Smooth muscle cell (in vitro differentiated cells): Measurements from ENCODE around the gene FOXC2. TPM values are rescaled to one million over a fixed set of nuclear protein-coding genes. Genes with fewer than 3 reads are reported as not detected.

Experiments
- DNase-seq: peaks from one replicate; lab custom pipeline; 2025; ENCODE audit not compliant: unreplicated experiment; lab: John Stamatoyannopoulos, UW
- H2AFZ ChIP-seq: fragments of 200-600 bp; sonication (generic); 2 replicates; pipeline ENCODE4 v1.6.0; 2016; ENCODE audit warnings: antibody characterized with exemption, low read depth, mild to moderate bottlenecking
- H3F3A ChIP-seq: fragments of 200-600 bp; sonication (generic); 2 replicates; pipeline ENCODE4 v1.6.0; 2017; ENCODE audit warnings: antibody characterized with exemption, low read depth
- H3K27ac ChIP-seq: fragments of 200-600 bp; sonication (generic); 2 replicates; pipeline ENCODE4 v1.5.1; 2016; ENCODE audit warnings: low read depth, mild to moderate bottlenecking
- H3K27me3 ChIP-seq: fragments of 200-600 bp; sonication (generic); 2 replicates; pipeline ENCODE4 v1.6.1; 2016; ENCODE audit warnings: low read depth, mild to moderate bottlenecking
- H3K36me3 ChIP-seq: fragments of 200-600 bp; sonication (generic); 2 replicates; pipeline ENCODE4 v1.5.1; 2016; ENCODE audit warnings: low read depth
- H3K4me1 ChIP-seq: fragments of 200-600 bp; sonication (generic); 2 replicates; pipeline ENCODE4 v1.5.1; 2016; ENCODE audit warnings: low read depth
- H3K4me2 ChIP-seq: fragments of 200-600 bp; sonication (generic); 2 replicates; pipeline ENCODE4 v1.6.0; 2016; ENCODE audit warnings: mild to moderate bottlenecking
- H3K4me3 ChIP-seq: fragments of 200-600 bp; sonication (generic); 2 replicates; pipeline ENCODE4 v1.5.1; 2016; ENCODE audit warnings: mild to moderate bottlenecking
- H3K79me2 ChIP-seq: fragments of 200-600 bp; sonication (generic); 2 replicates; pipeline ENCODE4 v1.6.0; 2016; ENCODE audit warnings: low read depth, mild to moderate bottlenecking
- H3K9ac ChIP-seq: fragments of 200-600 bp; sonication (generic); 2 replicates; pipeline ENCODE4 v1.6.0; 2016; ENCODE audit warnings: low read depth
- H3K9me3 ChIP-seq: fragments of 200-600 bp; sonication (generic); replicated peaks from 2 replicates; pipeline ENCODE4 v1.5.1; 2016; ENCODE audit warnings: low read depth
- H4K20me1 ChIP-seq: fragments of 200-600 bp; sonication (generic); 2 replicates; pipeline ENCODE4 v1.6.0; 2016; ENCODE audit warnings: low read depth
- WGBS: methylation state at CpG from one replicate; pipeline ENCODE4 v1.1.7; 2016; ENCODE audit warnings: low lambda C conversion rate; 5-methylcytosine and 5-hydroxymethylcytosine counted together
- polyA plus RNA-seq: library from polyadenylated mRNA; unstranded; fragments of >200 nt; fragmentation: Nextera tagmentation; extraction: Ambion mirVana; gene quantifications from 2 replicates; pipeline ENCODE4 v1.2.1, GENCODE V29; 2016
- total RNA-seq: library from RNA; depleted of rRNA; stranded (reverse); fragments of >200 nt; gene quantifications from 2 replicates; pipeline ENCODE4 v1.2.3, GENCODE V29; 2014
- TF ChIP-seq, protein P1 (sequence below): fragments of 200-600 bp; sonication (generic); IDR thresholded peaks from 2 replicates; pipeline ENCODE4 v1.5.1; 2017; ENCODE audit warnings: borderline replicate concordance, mild to moderate bottlenecking, antibody characterized with exemption; ENCODE audit not compliant: insufficient read depth, poor library complexity, severe bottlenecking

Gene FOXC2
- total and polyA plus RNA-seq, 2 experiments from 2014 or later = 2.7 to 18.0 TPM

DNA sequence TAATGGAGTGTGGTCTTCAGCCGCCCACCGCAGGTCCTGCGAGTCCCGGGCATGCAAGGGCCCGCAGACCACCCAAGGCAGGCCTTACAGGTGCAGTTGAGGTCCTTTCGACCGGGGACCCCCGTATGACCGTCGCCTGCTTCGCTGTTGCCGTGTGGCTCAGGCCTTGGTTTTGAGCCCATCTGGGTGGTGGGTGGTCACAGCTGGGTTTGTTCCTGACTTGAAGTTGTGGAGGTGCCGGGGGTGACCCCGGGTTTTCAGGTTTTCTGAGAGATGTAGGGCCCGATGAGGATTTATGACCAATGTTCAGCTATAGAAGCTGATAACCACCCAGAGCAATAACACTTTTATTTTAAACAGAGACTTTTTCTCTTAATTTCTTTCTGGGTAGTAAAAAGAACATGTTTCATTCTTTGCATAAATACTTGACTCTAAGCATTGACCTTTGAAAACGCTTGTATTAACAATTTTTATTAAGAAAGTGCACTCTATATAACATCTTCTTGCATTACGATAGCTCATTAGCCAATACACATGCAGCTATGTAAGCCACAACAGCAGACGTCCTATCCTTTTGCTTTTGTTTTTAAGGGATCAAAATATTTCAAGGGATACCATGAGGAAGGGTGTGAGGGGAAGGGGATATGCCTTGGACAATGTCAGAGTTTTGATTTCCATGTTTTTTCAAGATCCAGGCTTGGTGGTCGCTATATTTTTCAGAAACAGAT lies 13.6 kb downstream of the FOXC2 start:
- TF ChIP-seq, protein P1, sequence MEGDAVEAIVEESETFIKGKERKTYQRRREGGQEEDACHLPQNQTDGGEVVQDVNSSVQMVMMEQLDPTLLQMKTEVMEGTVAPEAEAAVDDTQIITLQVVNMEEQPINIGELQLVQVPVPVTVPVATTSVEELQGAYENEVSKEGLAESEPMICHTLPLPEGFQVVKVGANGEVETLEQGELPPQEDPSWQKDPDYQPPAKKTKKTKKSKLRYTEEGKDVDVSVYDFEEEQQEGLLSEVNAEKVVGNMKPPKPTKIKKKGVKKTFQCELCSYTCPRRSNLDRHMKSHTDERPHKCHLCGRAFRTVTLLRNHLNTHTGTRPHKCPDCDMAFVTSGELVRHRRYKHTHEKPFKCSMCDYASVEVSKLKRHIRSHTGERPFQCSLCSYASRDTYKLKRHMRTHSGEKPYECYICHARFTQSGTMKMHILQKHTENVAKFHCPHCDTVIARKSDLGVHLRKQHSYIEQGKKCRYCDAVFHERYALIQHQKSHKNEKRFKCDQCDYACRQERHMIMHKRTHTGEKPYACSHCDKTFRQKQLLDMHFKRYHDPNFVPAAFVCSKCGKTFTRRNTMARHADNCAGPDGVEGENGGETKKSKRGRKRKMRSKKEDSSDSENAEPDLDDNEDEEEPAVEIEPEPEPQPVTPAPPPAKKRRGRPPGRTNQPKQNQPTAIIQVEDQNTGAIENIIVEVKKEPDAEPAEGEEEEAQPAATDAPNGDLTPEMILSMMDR = no peak
- DNase-seq = no peak
- no peak overlapping the region for H3K27ac ChIP-seq
- peak overlapping the region; percentile 91 for H3K4me2 ChIP-seq
- H3F3A ChIP-seq = no peaks in the 10 kb centered on the region
- H3K79me2 ChIP-seq = no peaks in the 10 kb centered on the region
- peaks cover 22% of the 10 kb centered on the region for H3K4me1 ChIP-seq
- no peak overlapping the region for H2AFZ ChIP-seq
- no peaks in the 10 kb centered on the region for H3K36me3 ChIP-seq
- no peak overlapping the region for H3K9ac ChIP-seq
- 82% methylated on average over 19 of the region's 19 CpGs for WGBS
- H4K20me1 ChIP-seq = no peaks in the 10 kb centered on the region
- H3K27me3 ChIP-seq = peaks cover 4% of the 10 kb centered on the region
- H3K4me3 ChIP-seq = peak overlapping the region; percentile 53
- no peaks in the 10 kb centered on the region for H3K9me3 ChIP-seq

DNA sequence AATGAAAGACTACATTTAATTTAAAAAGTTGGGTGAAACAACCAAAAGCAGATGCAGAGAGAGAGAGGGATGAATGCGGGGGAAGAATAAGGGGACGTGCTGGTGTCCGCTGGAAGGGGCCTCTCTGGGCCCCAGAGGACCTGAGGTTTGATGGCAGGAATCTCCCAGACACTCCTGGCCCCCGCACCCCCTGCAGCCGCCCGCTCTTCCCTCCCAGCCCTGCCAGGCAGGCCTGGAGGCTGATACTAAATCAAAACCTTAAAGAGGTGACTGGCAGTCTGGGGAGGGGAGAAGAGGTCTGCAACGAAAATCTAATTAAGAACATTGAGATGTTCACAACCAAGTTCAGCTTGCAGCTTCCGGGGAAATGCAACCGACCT lies 14.2 kb downstream of the FOXC2 start:
- no peaks in the 10 kb centered on the region for H3K9me3 ChIP-seq
- no peaks in the 10 kb centered on the region for H4K20me1 ChIP-seq
- H3F3A ChIP-seq = no peaks in the 10 kb centered on the region
- no peaks in the 10 kb centered on the region for H3K79me2 ChIP-seq
- H3K4me1 ChIP-seq = peaks cover 22% of the 10 kb centered on the region
- H3K36me3 ChIP-seq = no peaks in the 10 kb centered on the region
- H3K4me2 ChIP-seq = peak overlapping the region; percentile 91
- WGBS = 89% methylated on average over 9 of the region's 9 CpGs
- TF ChIP-seq, protein P1 = no peak
- H3K27ac ChIP-seq = no peak overlapping the region
- no peak for DNase-seq
- peaks cover 4% of the 10 kb centered on the region for H3K27me3 ChIP-seq
- no peak overlapping the region for H3K9ac ChIP-seq
- H2AFZ ChIP-seq = no peak overlapping the region
- H3K4me3 ChIP-seq = peak overlapping the region; percentile 6

DNA sequence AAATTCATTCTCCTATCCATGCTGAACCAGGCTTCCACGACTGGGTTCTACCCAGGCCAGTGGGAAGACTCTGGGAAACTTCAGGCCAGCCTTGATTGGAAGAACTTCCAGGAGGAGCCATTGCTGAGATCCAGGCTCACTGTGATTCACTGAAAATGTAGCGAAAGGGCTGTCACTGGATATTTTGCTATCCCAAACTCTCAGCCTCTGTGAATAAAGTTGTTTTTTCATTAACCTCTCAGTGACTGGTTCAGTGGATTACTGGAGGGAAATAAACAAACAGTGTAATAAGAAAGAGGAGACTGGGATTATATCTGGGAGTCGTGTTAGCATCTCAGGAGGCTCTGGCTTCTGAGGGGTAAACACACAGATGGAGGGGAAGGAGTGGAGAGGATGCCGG lies 14.8 kb downstream of the FOXC2 start:
- Histone ChIP-seq H3K36me3 (no peaks in the 10 kb centered on the region), H3K9ac (no peak overlapping the region), H3K27ac (no peak overlapping the region), H3F3A (no peaks in the 10 kb centered on the region), H4K20me1 (no peaks in the 10 kb centered on the region), H3K4me2 (peak overlapping the region; percentile 14), H3K9me3 (no peaks in the 10 kb centered on the region), H3K4me3 (no peak overlapping the region), H2AFZ (no peak overlapping the region), H3K4me1 (peaks cover 19% of the 10 kb centered on the region), H3K27me3 (peaks cover 4% of the 10 kb centered on the region), H3K79me2 (no peaks in the 10 kb centered on the region)
- 63% methylated on average over 4 of the region's 4 CpGs for WGBS
- TF ChIP-seq, protein P1 = no peak
- no peak for DNase-seq
